ENCODE measurements around the gene SBNO1.
"Not testable (repeated sequence)": the region's sequence is repeated elsewhere in the genome, so short reads cannot be mapped to it uniquely, and the experiment has no call there.

The SBNO1 gene

GRCh38 chr12:123346946-123347345, 17.7 kb downstream of the SBNO1 start:
- DNase-seq (ENCODE audit: low spot score), result no peak

GRCh38 chr12:123344086-123344485, 20.6 kb downstream of the SBNO1 start:
- no peak for DNase-seq (ENCODE audit: low spot score)

GRCh38 chr12:123337070-123337469, 27.6 kb downstream of the SBNO1 start:
- DNase-seq (ENCODE audit: low spot score), result no peak

GRCh38 chr12:123336530-123336929, 28.1 kb downstream of the SBNO1 start:
- no peak for DNase-seq (ENCODE audit: low spot score)

- DNase-seq (ENCODE audit: low spot score), result no peak
These were observed 29.2 kb downstream of the SBNO1 start for GRCh38 chr12:123335490-123335889.

GRCh38 chr12:123329799-123330198, 34.8 kb downstream of the SBNO1 start:
- DNase-seq (ENCODE audit: low spot score), result no peak

- DNase-seq (ENCODE audit: low spot score), result no peak
These were observed 44.8 kb downstream of the SBNO1 start for GRCh38 chr12:123319826-123320225.

- no peak for DNase-seq (ENCODE audit: low spot score)
These were observed 45.4 kb downstream of the SBNO1 start for GRCh38 chr12:123319273-123319672.

GRCh38 chr12:123313046-123313445, 51.6 kb downstream of the SBNO1 start:
- not testable (repeated sequence) for DNase-seq (ENCODE audit: low spot score)

GRCh38 chr12:123306200-123306599, 58.4 kb downstream of the SBNO1 start:
- no peak for DNase-seq (ENCODE audit: low spot score)

- no peak for DNase-seq (ENCODE audit: low spot score)
These were observed 59.5 kb downstream of the SBNO1 start for GRCh38 chr12:123305136-123305535.

- no peak for DNase-seq (ENCODE audit: low spot score)
These were observed 71.4 kb downstream of the SBNO1 start for GRCh38 chr12:123293178-123293760.

- no peak for DNase-seq (ENCODE audit: low spot score)
These were observed 74.7 kb downstream of the SBNO1 start for GRCh38 chr12:123289911-123290310.

- peak; percentile 19 for DNase-seq (ENCODE audit: low spot score)
These were observed 75.8 kb downstream of the SBNO1 start for GRCh38 chr12:123288751-123289346.

GRCh38 chr12:123286652-123287373, 77.8 kb downstream of the SBNO1 start:
- no peak for DNase-seq (ENCODE audit: low spot score)

- no peak for DNase-seq (ENCODE audit: low spot score)
These were observed 80.0 kb downstream of the SBNO1 start for GRCh38 chr12:123284669-123285068.

GRCh38 chr12:123283461-123283860, 81.2 kb downstream of the SBNO1 start:
- DNase-seq (ENCODE audit: low spot score), result no peak

GRCh38 chr12:123282111-123282510, 82.5 kb downstream of the SBNO1 start:
- no peak for DNase-seq (ENCODE audit: low spot score)

- DNase-seq (ENCODE audit: low spot score), result no peak
These were observed 83.7 kb downstream of the SBNO1 start for GRCh38 chr12:123280971-123281370.

- DNase-seq (ENCODE audit: low spot score), result no peak
These were observed 86.5 kb downstream of the SBNO1 start for GRCh38 chr12:123278101-123278627.

- no peak for DNase-seq (ENCODE audit: low spot score)
These were observed 91.5 kb downstream of the SBNO1 start for GRCh38 chr12:123273166-123273565.

GRCh38 chr12:123271001-123271668, 93.5 kb downstream of the SBNO1 start:
- peak; percentile 75 for DNase-seq (ENCODE audit: low spot score)

Data from putamen (tissue), 1 donor.